Measurements from ENCODE around the gene CEP76. TPM values are rescaled to one million over a fixed set of nuclear protein-coding genes. Genes with fewer than 3 reads are reported as not detected.

CEP76 gene
- total RNA-seq, 1 donor, result 10.1 TPM

DNA sequence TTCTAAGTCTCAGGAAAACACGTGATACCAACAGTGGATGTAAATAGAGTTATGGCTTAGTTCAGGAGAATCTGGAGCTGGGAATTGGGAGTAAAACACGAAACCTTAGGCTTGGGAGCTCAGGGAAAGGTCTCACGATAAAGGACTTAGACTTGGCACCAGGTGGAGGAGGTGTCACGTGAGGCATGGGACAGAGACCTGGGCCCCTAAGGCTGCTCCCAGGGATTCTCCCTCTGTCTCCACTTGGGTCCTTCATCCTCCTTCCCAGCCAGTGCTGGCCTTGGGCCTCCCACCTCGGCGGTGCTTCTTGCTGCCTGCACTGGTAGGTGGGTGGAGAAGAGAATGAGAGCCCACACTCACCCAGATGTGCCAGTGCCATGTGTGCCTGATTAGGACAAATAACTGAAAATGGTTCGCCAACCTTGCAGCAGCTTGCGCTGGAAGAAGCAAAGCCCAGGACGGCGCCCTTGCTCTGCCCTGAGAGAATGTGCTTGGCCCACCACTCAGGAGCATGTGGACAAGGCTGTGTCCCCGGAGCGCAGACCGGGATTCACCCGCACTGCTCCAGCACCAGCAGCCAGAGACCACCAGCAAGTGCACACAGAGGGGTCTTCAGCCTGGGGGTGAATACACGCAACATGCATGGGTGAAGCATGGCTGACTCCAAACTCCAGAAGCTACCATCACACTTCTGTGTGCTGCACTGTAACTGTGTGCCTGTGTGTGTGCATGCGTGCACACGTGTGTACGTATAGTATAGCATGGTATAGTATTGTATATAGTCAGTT lies 48.4 kb upstream of the CEP76 start:
- TF ChIP-seq, protein P1, sequence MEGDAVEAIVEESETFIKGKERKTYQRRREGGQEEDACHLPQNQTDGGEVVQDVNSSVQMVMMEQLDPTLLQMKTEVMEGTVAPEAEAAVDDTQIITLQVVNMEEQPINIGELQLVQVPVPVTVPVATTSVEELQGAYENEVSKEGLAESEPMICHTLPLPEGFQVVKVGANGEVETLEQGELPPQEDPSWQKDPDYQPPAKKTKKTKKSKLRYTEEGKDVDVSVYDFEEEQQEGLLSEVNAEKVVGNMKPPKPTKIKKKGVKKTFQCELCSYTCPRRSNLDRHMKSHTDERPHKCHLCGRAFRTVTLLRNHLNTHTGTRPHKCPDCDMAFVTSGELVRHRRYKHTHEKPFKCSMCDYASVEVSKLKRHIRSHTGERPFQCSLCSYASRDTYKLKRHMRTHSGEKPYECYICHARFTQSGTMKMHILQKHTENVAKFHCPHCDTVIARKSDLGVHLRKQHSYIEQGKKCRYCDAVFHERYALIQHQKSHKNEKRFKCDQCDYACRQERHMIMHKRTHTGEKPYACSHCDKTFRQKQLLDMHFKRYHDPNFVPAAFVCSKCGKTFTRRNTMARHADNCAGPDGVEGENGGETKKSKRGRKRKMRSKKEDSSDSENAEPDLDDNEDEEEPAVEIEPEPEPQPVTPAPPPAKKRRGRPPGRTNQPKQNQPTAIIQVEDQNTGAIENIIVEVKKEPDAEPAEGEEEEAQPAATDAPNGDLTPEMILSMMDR (IDR thresholded peaks at IDR 0.05; ENCODE audit: extremely low read depth, low read depth, low read length), result no peak
- peaks cover 28% of the 10 kb centered on the region for H3K4me1 ChIP-seq (ENCODE audit: insufficient read depth, low read length)
- H3K27ac ChIP-seq (ENCODE audit: low read depth, low read length), result no peak overlapping the region
- no peaks in the 10 kb centered on the region for H3K36me3 ChIP-seq (ENCODE audit: insufficient read depth, low read length)
- no peaks in the 10 kb centered on the region for H3K9me3 ChIP-seq (ENCODE audit: low read depth, low read length)
- no peak overlapping the region for H2AFZ ChIP-seq (ENCODE audit: low read length)
- DNase-seq (ENCODE audit: insufficient read length, low spot score, missing footprints), result peak; percentile 69
- no peaks in the 10 kb centered on the region for H4K20me1 ChIP-seq (ENCODE audit: insufficient read depth, low read length)
- H3K4me3 ChIP-seq (ENCODE audit: insufficient read depth, low read length), result no peak overlapping the region
- no peaks in the 10 kb centered on the region for H3K79me2 ChIP-seq (ENCODE audit: insufficient read depth, low read length)
- no peak overlapping the region for H3K4me2 ChIP-seq (ENCODE audit: insufficient read depth, low read length)
- H3K27me3 ChIP-seq (ENCODE audit: insufficient read depth, low read length), result no peaks in the 10 kb centered on the region

DNA sequence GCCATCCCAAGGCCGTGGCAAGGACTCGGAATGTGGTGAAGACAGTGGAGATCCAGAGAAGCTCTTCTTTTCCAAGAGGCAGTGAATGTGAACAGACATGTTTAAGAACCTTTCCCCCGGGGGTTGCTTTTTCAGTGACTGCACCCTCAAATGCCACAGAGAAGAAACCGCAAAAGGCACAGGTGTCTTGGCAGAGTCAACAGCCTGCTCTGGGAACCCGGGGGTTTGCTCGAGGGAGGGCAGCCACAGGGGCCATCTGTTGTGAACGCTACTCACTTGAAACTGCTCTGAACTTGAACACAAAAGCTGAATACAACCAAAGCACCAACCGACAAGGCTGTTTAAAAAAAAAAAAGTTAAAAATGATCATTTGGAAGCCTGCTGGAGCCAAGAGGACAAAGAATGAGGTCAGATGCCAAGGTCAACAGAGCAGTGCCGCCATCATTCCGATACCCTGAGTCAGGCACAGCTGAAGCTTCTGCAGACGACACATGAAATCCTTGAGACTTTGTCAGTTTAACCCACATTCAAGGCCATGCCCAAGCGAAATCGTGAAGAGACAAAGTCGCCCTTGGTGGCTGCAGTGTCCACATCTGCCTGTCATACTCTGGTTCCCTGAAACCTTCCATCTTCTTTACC lies 47.7 kb upstream of the CEP76 start:
- no peak overlapping the region for H2AFZ ChIP-seq (ENCODE audit: low read length)
- no peaks in the 10 kb centered on the region for H3K79me2 ChIP-seq (ENCODE audit: insufficient read depth, low read length)
- H3K36me3 ChIP-seq (ENCODE audit: insufficient read depth, low read length), result no peaks in the 10 kb centered on the region
- H3K27ac ChIP-seq (ENCODE audit: low read depth, low read length), result no peak overlapping the region
- peak; percentile 3 for DNase-seq (ENCODE audit: insufficient read length, low spot score, missing footprints)
- H3K4me1 ChIP-seq (ENCODE audit: insufficient read depth, low read length), result peaks cover 28% of the 10 kb centered on the region
- no peak overlapping the region for H3K4me3 ChIP-seq (ENCODE audit: insufficient read depth, low read length)
- H3K9me3 ChIP-seq (ENCODE audit: low read depth, low read length), result no peaks in the 10 kb centered on the region
- H3K27me3 ChIP-seq (ENCODE audit: insufficient read depth, low read length), result no peaks in the 10 kb centered on the region
- TF ChIP-seq, protein P1 (IDR thresholded peaks at IDR 0.05; ENCODE audit: extremely low read depth, low read depth, low read length), result no peak
- no peaks in the 10 kb centered on the region for H4K20me1 ChIP-seq (ENCODE audit: insufficient read depth, low read length)
- H3K4me2 ChIP-seq (ENCODE audit: insufficient read depth, low read length), result peak overlapping the region; percentile 15

DNA sequence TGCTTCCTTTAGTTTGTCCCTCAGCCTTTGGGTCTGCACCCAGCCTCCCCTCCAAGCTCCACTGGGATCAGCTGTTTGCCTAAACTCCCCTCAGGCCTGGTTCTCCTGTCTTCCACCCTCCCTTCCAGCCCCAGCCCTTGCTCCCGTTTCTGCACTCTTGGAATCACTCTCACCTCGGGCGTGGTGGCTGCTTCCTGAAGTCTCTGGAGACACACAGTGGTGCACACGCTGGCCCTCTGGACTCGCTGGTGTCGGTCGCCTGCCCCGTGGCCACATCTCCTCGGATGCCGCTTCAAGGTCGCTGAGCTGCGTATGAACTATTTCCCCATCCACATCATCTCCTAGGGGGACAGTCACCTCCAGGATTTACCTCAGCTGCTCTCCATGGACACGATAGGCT lies 46.6 kb upstream of the CEP76 start:
- no peaks in the 10 kb centered on the region for H3K79me2 ChIP-seq (ENCODE audit: insufficient read depth, low read length)
- H3K27ac ChIP-seq (ENCODE audit: low read depth, low read length), result no peak overlapping the region
- H3K4me1 ChIP-seq (ENCODE audit: insufficient read depth, low read length), result peaks cover 28% of the 10 kb centered on the region
- no peaks in the 10 kb centered on the region for H3K9me3 ChIP-seq (ENCODE audit: low read depth, low read length)
- peak; percentile 35 for DNase-seq (ENCODE audit: insufficient read length, low spot score, missing footprints)
- TF ChIP-seq, protein P1 (IDR thresholded peaks at IDR 0.05; ENCODE audit: extremely low read depth, low read depth, low read length), result no peak
- peak overlapping the region; percentile 2 for H3K4me3 ChIP-seq (ENCODE audit: insufficient read depth, low read length)
- H3K27me3 ChIP-seq (ENCODE audit: insufficient read depth, low read length), result no peaks in the 10 kb centered on the region
- no peaks in the 10 kb centered on the region for H4K20me1 ChIP-seq (ENCODE audit: insufficient read depth, low read length)
- H2AFZ ChIP-seq (ENCODE audit: low read length), result peak overlapping the region; percentile 67
- H3K36me3 ChIP-seq (ENCODE audit: insufficient read depth, low read length), result no peaks in the 10 kb centered on the region
- peak overlapping the region; percentile 50 for H3K4me2 ChIP-seq (ENCODE audit: insufficient read depth, low read length)

DNA sequence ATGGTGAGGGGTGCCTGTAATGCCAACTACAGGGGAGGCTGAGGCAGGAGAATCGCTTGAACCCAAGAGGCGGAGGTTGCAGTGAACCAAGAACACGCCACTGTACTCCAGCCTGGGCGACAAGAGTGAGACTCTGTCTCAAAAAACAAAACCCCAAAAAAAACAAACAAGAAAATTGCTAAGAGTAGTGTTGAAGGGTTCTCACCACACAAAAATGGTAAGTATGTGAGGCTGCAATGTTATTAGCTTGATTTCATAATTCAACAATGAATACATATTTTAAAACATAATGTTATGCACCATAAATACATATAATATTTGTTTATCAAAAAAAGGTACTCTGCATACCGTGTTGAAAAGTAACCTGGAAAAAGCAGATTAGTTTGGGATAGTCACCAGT lies 46.1 kb upstream of the CEP76 start:
- DNase-seq (ENCODE audit: insufficient read length, low spot score, missing footprints), result peak; percentile 19
- Histone ChIP-seq H3K9me3 (ENCODE audit: low read depth, low read length) (no peaks in the 10 kb centered on the region), H3K79me2 (ENCODE audit: insufficient read depth, low read length) (no peaks in the 10 kb centered on the region), H3K4me3 (ENCODE audit: insufficient read depth, low read length) (peak overlapping the region; percentile 2), H4K20me1 (ENCODE audit: insufficient read depth, low read length) (no peaks in the 10 kb centered on the region), H3K4me2 (ENCODE audit: insufficient read depth, low read length) (peak overlapping the region; percentile 50), H3K27ac (ENCODE audit: low read depth, low read length) (no peak overlapping the region), H3K36me3 (ENCODE audit: insufficient read depth, low read length) (no peaks in the 10 kb centered on the region), H3K27me3 (ENCODE audit: insufficient read depth, low read length) (no peaks in the 10 kb centered on the region), H2AFZ (ENCODE audit: low read length) (peak overlapping the region; percentile 67), H3K4me1 (ENCODE audit: insufficient read depth, low read length) (peaks cover 28% of the 10 kb centered on the region)
- TF ChIP-seq, protein P1 (IDR thresholded peaks at IDR 0.05; ENCODE audit: extremely low read depth, low read depth, low read length), result no peak
